K562 (cell line): ENCODE data around the gene MON2. TPM values are rescaled to one million over a fixed set of nuclear protein-coding genes. Genes with fewer than 3 reads are reported as not detected.
A peak's percentile ranks its signal among the peaks of the same experiment; 100 is the strongest.

Experiments used
- ARID1B ChIP-seq: fragments of 450-650 bp; IDR thresholded peaks from 2 replicates; pipeline ENCODE4 v1.6.1; 2016; ENCODE audit warnings: antibody characterized with exemption, mild to moderate bottlenecking, inconsistent platforms
- BRF1 ChIP-seq: IDR thresholded peaks from 3 replicates; pipeline ENCODE4 v1.6.1; 2011; ENCODE audit warnings: borderline replicate concordance, mild to moderate bottlenecking; ENCODE audit not compliant: insufficient read length; ENCODE audit errors: extremely low read depth
- GTF2E2 ChIP-seq: fragments of 200-800 bp; sonication (Bioruptor generic); IDR thresholded peaks from 2 replicates; pipeline ENCODE4 v1.6.1; 2016; ENCODE audit warnings: missing genetic modification characterization, missing compliant biosample characterization
- IFI16 ChIP-seq: fragments of 250-450 bp; sonication (Bioruptor Pico); IDR thresholded peaks from 2 replicates; pipeline ENCODE4 v2.1.2; 2022; ENCODE audit warnings: mild to moderate bottlenecking, inconsistent platforms
- L3MBTL2 ChIP-seq: fragments of 450-650 bp; IDR thresholded peaks from 2 replicates; pipeline ENCODE4 v1.6.1; 2016; ENCODE audit warnings: mild to moderate bottlenecking, moderate library complexity
- MAFK ChIP-seq: IDR thresholded peaks from 2 replicates; pipeline ENCODE4 v1.6.1; 2011; ENCODE audit warnings: low read length, improper control_type of control experiment
- POLR2AphosphoS5 ChIP-seq: IDR thresholded peaks from 2 replicates; pipeline ENCODE4 v1.6.1; 2011; ENCODE audit warnings: mild to moderate bottlenecking, low read depth, low read length, moderate library complexity; ENCODE audit not compliant: control insufficient read depth, insufficient read depth
- RBBP5 ChIP-seq: fragments of 200-600 bp; sonication (generic); IDR thresholded peaks from 2 replicates; pipeline ENCODE4 v1.6.1; 2012; ENCODE audit warnings: borderline replicate concordance, mild to moderate bottlenecking, low read length, control low read depth, inconsistent platforms; ENCODE audit not compliant: insufficient read depth, poor library complexity, severe bottlenecking
- RFX7 ChIP-seq: fragments of 250-450 bp; sonication (Bioruptor Pico); IDR thresholded peaks from 2 replicates; pipeline ENCODE4 v1.5.1; 2021; ENCODE audit warnings: mild to moderate bottlenecking
- STAT5A ChIP-seq: IDR thresholded peaks from 2 replicates; pipeline ENCODE4 v1.6.1; 2012; ENCODE audit warnings: low read length, inconsistent platforms, borderline replicate concordance
- TCF7L2 ChIP-seq: fragments of 150-350 bp; IDR thresholded peaks from 2 replicates; pipeline ENCODE4 v1.6.1; 2016; ENCODE audit warnings: low read depth, mild to moderate bottlenecking, low read length, moderate library complexity
- XRCC5 ChIP-seq: fragments of 200-400 bp; formaldehyde crosslinking; IDR thresholded peaks from 2 replicates; pipeline ENCODE4 v1.6.1; 2017; ENCODE audit warnings: low read depth, mild to moderate bottlenecking, low read length
- ZNF511 ChIP-seq: sonication (generic); formaldehyde crosslinking; IDR thresholded peaks from 2 replicates; pipeline ENCODE4 v1.8.0; 2022; ENCODE audit warnings: mild to moderate bottlenecking, missing genetic modification reagents
- ZNF778 ChIP-seq: fragments of 450-650 bp; formaldehyde crosslinking; IDR thresholded peaks from 2 replicates; pipeline ENCODE4 v1.4.0; 2020; ENCODE audit warnings: mild to moderate bottlenecking, moderate library complexity
- polyA plus RNA-seq, 8 experiments: library from polyadenylated mRNA; depleted of rRNA in 4 of 8; stranded (reverse) in 5 of 8; unstranded in 3 of 8; fragments of >200 nt; fragmentation: Nextera tagmentation in 2 of 8; fragmentation: Illumina TruSeq in 1 of 8; extraction: Ambion mirVana in 2 of 8; extraction: Trizol in 1 of 8; gene quantifications; 2 replicates each; pipeline versions ENCODE4 v1.2.1 to v1.2.3, GENCODE V29; 2011 to 2014; ENCODE audit warnings: inconsistent platforms in 1 of 8, missing spikeins in 1 of 8
- total RNA-seq, 7 experiments: library from RNA; depleted of rRNA in 6 of 7; stranded (reverse); fragments of >200 nt in 6 of 7; fragmentation: Illumina TruSeq in 2 of 7; extraction: Trizol in 2 of 7; gene quantifications; 2 replicates each; pipeline versions ENCODE4 v1.2.1 to v1.2.3, GENCODE V29; 2011 to 2021; ENCODE audit warnings: low replicate concordance in 1 of 7
- TF ChIP-seq, protein P1 (sequence below): IDR thresholded peaks from 2 replicates; pipeline ENCODE4 v1.6.1; 2016; ENCODE audit warnings: missing genetic modification characterization, missing compliant biosample characterization
- TF ChIP-seq, protein P2 (sequence below): fragments of 450-650 bp; IDR thresholded peaks from 2 replicates; pipeline ENCODE4 v1.6.1; 2017; ENCODE audit warnings: antibody characterized with exemption, mild to moderate bottlenecking
- TF ChIP-seq, protein P3 (sequence below): sonication (generic); formaldehyde crosslinking; IDR thresholded peaks from 2 replicates; pipeline ENCODE4 v1.8.0; 2023; ENCODE audit warnings: mild to moderate bottlenecking, missing genetic modification reagents

MON2 gene
- total and polyA plus RNA-seq, 9 of the 15 experiments (the other 6 are each of a cell fraction or from before 2014, with no cell fraction given): 3.6 to 31.6 (median 16.8) TPM

DNA sequence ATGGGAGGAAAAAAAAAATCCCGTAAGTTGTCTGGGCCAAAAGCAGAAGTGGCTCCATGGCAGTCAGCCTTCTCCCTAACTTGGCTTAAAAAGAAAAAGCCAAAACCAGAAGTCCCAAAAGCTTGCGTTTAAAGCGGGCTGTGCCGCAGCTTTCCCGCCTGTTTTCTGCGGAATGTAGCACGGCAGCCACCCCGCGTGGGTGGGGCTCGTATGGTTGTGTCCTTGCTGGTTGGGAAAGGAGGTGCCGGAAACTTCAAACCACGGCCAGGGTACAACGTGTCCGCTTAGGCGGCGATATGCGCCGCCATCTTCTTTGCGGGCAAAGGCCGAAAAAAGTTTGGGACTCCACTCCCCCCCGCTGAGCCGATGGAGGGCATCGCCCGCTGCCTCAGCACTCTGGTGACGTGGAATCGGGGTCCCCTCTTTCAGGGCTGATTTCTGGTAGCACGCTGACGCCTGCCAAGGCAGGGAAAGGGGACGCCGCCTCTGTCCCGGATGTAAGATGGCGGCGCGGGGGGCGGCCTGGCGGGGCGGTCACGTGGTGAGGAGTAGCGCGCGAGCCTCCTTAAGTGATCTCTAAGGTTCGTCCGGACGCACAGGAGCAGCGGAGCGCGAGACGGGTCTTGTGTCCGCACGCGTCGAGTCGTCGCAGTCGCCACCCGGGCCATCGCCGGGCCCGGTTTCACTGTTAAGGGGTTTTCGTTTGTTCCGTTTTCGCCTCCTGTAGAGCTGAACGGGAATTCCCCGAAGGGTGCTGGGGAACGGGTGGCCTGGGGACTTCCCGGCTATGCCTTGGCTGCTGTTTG is 135.8 kb downstream of the MON2 start (continued):
- TF ChIP-seq, protein P1, sequence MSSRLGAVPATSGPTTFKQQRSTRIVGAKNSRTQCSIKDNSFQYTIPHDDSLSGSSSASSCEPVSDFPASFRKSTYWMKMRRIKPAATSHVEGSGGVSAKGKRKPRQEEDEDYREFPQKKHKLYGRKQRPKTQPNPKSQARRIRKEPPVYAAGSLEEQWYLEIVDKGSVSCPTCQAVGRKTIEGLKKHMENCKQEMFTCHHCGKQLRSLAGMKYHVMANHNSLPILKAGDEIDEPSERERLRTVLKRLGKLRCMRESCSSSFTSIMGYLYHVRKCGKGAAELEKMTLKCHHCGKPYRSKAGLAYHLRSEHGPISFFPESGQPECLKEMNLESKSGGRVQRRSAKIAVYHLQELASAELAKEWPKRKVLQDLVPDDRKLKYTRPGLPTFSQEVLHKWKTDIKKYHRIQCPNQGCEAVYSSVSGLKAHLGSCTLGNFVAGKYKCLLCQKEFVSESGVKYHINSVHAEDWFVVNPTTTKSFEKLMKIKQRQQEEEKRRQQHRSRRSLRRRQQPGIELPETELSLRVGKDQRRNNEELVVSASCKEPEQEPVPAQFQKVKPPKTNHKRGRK (tag): no peak
- TF ChIP-seq ZNF778 (CRISPR knock-in tag) (no peak), XRCC5 (peak; percentile 57; the same call in 1 of the 2 replicates), IFI16 (CRISPR knock-in tag) (0 out of 2 replicates have a peak, but pooled peaks have one; percentile 9), ARID1B (peak; percentile 57), L3MBTL2 (peak; percentile 97), STAT5A (no peak), ZNF511 (peak; percentile 98), BRF1 (no peak), MAFK (0 out of 2 replicates have a peak, but pooled peaks have one; percentile 6), RFX7 (CRISPR knock-in tag) (0 out of 2 replicates have a peak, but pooled peaks have one; percentile 36), RBBP5 (peak; percentile 52), GTF2E2 (tag) (peak; percentile 94), POLR2AphosphoS5 (peak; percentile 43), TCF7L2 (no peak)
- TF ChIP-seq, protein P2, sequence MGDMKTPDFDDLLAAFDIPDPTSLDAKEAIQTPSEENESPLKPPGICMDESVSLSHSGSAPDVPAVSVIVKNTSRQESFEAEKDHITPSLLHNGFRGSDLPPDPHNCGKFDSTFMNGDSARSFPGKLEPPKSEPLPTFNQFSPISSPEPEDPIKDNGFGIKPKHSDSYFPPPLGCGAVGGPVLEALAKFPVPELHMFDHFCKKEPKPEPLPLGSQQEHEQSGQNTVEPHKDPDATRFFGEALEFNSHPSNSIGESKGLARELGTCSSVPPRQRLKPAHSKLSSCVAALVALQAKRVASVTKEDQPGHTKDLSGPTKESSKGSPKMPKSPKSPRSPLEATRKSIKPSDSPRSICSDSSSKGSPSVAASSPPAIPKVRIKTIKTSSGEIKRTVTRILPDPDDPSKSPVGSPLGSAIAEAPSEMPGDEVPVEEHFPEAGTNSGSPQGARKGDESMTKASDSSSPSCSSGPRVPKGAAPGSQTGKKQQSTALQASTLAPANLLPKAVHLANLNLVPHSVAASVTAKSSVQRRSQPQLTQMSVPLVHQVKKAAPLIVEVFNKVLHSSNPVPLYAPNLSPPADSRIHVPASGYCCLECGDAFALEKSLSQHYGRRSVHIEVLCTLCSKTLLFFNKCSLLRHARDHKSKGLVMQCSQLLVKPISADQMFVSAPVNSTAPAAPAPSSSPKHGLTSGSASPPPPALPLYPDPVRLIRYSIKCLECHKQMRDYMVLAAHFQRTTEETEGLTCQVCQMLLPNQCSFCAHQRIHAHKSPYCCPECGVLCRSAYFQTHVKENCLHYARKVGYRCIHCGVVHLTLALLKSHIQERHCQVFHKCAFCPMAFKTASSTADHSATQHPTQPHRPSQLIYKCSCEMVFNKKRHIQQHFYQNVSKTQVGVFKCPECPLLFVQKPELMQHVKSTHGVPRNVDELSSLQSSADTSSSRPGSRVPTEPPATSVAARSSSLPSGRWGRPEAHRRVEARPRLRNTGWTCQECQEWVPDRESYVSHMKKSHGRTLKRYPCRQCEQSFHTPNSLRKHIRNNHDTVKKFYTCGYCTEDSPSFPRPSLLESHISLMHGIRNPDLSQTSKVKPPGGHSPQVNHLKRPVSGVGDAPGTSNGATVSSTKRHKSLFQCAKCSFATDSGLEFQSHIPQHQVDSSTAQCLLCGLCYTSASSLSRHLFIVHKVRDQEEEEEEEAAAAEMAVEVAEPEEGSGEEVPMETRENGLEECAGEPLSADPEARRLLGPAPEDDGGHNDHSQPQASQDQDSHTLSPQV: peak; percentile 91; the same call in 1 of the 2 replicates
- TF ChIP-seq, protein P3, sequence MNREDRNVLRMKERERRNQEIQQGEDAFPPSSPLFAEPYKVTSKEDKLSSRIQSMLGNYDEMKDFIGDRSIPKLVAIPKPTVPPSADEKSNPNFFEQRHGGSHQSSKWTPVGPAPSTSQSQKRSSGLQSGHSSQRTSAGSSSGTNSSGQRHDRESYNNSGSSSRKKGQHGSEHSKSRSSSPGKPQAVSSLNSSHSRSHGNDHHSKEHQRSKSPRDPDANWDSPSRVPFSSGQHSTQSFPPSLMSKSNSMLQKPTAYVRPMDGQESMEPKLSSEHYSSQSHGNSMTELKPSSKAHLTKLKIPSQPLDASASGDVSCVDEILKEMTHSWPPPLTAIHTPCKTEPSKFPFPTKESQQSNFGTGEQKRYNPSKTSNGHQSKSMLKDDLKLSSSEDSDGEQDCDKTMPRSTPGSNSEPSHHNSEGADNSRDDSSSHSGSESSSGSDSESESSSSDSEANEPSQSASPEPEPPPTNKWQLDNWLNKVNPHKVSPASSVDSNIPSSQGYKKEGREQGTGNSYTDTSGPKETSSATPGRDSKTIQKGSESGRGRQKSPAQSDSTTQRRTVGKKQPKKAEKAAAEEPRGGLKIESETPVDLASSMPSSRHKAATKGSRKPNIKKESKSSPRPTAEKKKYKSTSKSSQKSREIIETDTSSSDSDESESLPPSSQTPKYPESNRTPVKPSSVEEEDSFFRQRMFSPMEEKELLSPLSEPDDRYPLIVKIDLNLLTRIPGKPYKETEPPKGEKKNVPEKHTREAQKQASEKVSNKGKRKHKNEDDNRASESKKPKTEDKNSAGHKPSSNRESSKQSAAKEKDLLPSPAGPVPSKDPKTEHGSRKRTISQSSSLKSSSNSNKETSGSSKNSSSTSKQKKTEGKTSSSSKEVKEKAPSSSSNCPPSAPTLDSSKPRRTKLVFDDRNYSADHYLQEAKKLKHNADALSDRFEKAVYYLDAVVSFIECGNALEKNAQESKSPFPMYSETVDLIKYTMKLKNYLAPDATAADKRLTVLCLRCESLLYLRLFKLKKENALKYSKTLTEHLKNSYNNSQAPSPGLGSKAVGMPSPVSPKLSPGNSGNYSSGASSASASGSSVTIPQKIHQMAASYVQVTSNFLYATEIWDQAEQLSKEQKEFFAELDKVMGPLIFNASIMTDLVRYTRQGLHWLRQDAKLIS (CRISPR knock-in tag): peak; percentile 61; the same call in 1 of the 2 replicates
